Neuronal stem cell (in vitro differentiated cells): ENCODE results near the gene DNAJC7.

Experiments used
- DNase-seq: peaks from one replicate; pipeline ENCODE4 v3.0.0-alpha.2; 2013; ENCODE audit warnings: low spot score
- H2AFZ ChIP-seq: one replicate; pipeline ENCODE4 v1.6.1; 2013; ENCODE audit warnings: mild to moderate bottlenecking, low read length, inconsistent platforms
- H2AK5ac ChIP-seq: 2 replicates; pipeline ENCODE4 v1.6.1; 2013; ENCODE audit warnings: low read depth, mild to moderate bottlenecking, inconsistent platforms, low read length, moderate library complexity, mixed read lengths
- H2BK120ac ChIP-seq: 2 replicates; pipeline ENCODE4 v1.6.1; 2013; ENCODE audit warnings: low read depth, mild to moderate bottlenecking, inconsistent platforms, low read length, moderate library complexity, mixed read lengths
- H2BK12ac ChIP-seq: one replicate; pipeline ENCODE4 v1.6.1; 2013; ENCODE audit warnings: low read length, inconsistent platforms
- H2BK15ac ChIP-seq: 2 replicates; pipeline ENCODE4 v1.6.1; 2013; ENCODE audit warnings: mild to moderate bottlenecking, low read length, inconsistent platforms, mixed read lengths
- H2BK5ac ChIP-seq: one replicate; pipeline ENCODE4 v1.6.1; 2013; ENCODE audit warnings: inconsistent platforms, mild to moderate bottlenecking, low read length, moderate library complexity
- H3K14ac ChIP-seq: one replicate; pipeline ENCODE4 v1.6.1; 2013; ENCODE audit warnings: low read length, inconsistent platforms
- H3K18ac ChIP-seq: 2 replicates; pipeline ENCODE4 v1.6.1; 2013; ENCODE audit warnings: low read length, inconsistent platforms
- H3K23ac ChIP-seq: 2 replicates; pipeline ENCODE4 v1.6.1; 2013; ENCODE audit warnings: low read depth, mild to moderate bottlenecking, mixed read lengths, low read length, inconsistent platforms; ENCODE audit not compliant: poor library complexity
- H3K27ac ChIP-seq: replicated peaks from 3 replicates; pipeline ENCODE4 v1.5.1; 2013; ENCODE audit warnings: low read length, inconsistent platforms
- H3K27me3 ChIP-seq, 3 experiments: 2 replicates each; pipeline ENCODE4 v1.6.1; 2013; ENCODE audit warnings: low read length in 3 of 3, mild to moderate bottlenecking in 2 of 3, inconsistent platforms in 1 of 3, low read depth in 1 of 3, mixed read lengths in 1 of 3, moderate library complexity in 1 of 3; ENCODE audit not compliant: control insufficient read depth in 3 of 3, insufficient read depth in 3 of 3
- H3K36me3 ChIP-seq, 2 donors: replicated peaks in 1 of 2; 2 replicates each; pipeline ENCODE4 v1.6.1; 2013; ENCODE audit warnings: low read length in 2 of 2; ENCODE audit not compliant: control insufficient read depth in 2 of 2, insufficient read depth in 2 of 2
- H3K4ac ChIP-seq: 2 replicates; pipeline ENCODE4 v1.6.1; 2013; ENCODE audit warnings: inconsistent platforms, mild to moderate bottlenecking, low read length, moderate library complexity
- H3K4me1 ChIP-seq, 2 donors: 1 replicate in 1 of 2; 2 replicates in 1 of 2; pipeline ENCODE4 v1.6.1; 2013; ENCODE audit warnings: low read length in 2 of 2, low read depth in 1 of 2; ENCODE audit not compliant: control insufficient read depth in 2 of 2, insufficient read depth in 1 of 2
- H3K4me2 ChIP-seq: one replicate; pipeline ENCODE4 v1.6.1; 2013; ENCODE audit warnings: mild to moderate bottlenecking, low read length, inconsistent platforms; ENCODE audit not compliant: insufficient read depth, poor library complexity, severe bottlenecking
- H3K4me3 ChIP-seq, 2 donors: 2 replicates each; pipeline ENCODE4 v1.5.1; 2013; ENCODE audit warnings: low read length in 2 of 2, mild to moderate bottlenecking in 2 of 2, inconsistent platforms in 1 of 2, moderate library complexity in 1 of 2
- H3K79me1 ChIP-seq: one replicate; pipeline ENCODE4 v1.6.1; 2013; ENCODE audit warnings: low read depth, mild to moderate bottlenecking, inconsistent platforms, low read length, moderate library complexity
- H3K9ac ChIP-seq: one replicate; pipeline ENCODE4 v1.6.1; 2013; ENCODE audit warnings: mild to moderate bottlenecking, low read depth, low read length, inconsistent platforms; ENCODE audit not compliant: poor library complexity
- H3K9me3 ChIP-seq, 2 donors: replicated peaks in 1 of 2; 2 replicates each; pipeline versions ENCODE3 to v1.6.1; 2013; ENCODE audit warnings: low read length in 2 of 2, mild to moderate bottlenecking in 2 of 2, inconsistent platforms in 1 of 2, low read depth in 1 of 2, mixed read lengths in 1 of 2, moderate library complexity in 1 of 2; ENCODE audit not compliant: control insufficient read depth in 2 of 2, insufficient read depth in 1 of 2
- H4K8ac ChIP-seq: one replicate; pipeline ENCODE4 v1.6.1; 2013; ENCODE audit warnings: low read depth, mild to moderate bottlenecking, inconsistent platforms, low read length, moderate library complexity
- H4K91ac ChIP-seq: one replicate; pipeline ENCODE4 v1.6.1; 2013; ENCODE audit warnings: low read length, low read depth, mild to moderate bottlenecking, inconsistent platforms; ENCODE audit not compliant: poor library complexity
- WGBS, 2 donors: extraction: QIAGEN DNeasy Blood & Tissue Kit; methylation state at CpG; one replicate each; pipeline ENCODE4 v1.1.7; 2013; ENCODE audit warnings: missing lambda C conversion rate in 2 of 2, mixed read lengths in 1 of 2; ENCODE audit not compliant: insufficient read length in 2 of 2, insufficient replicate concordance in 1 of 2; ENCODE audit errors: extremely low coverage in 2 of 2; 5-methylcytosine and 5-hydroxymethylcytosine counted together

Gene DNAJC7

GRCh38 chr17:41985919-41986318 lies 31.3 kb downstream of the DNAJC7 start:
- H2BK120ac ChIP-seq = no peak overlapping the region
- peaks cover 1% of the 10 kb centered on the region for H3K79me1 ChIP-seq
- no peak overlapping the region for H3K9ac ChIP-seq
- no peak overlapping the region for H2BK15ac ChIP-seq
- no CpG with 5 or more reads among the region's 8 CpGs for WGBS, 2 donors
- no peak overlapping the region for H4K91ac ChIP-seq
- H3K27me3 ChIP-seq = no peaks in the 10 kb centered on the region
- H3K27ac ChIP-seq = no peak overlapping the region
- H3K23ac ChIP-seq = no peak overlapping the region
- no peak overlapping the region for H3K18ac ChIP-seq
- DNase-seq = no peak
- no peak overlapping the region for H2AFZ ChIP-seq
- no peaks in the 10 kb centered on the region for H3K9me3 ChIP-seq
- no peak overlapping the region for H3K4me2 ChIP-seq
- H2BK5ac ChIP-seq = no peak overlapping the region
- H3K14ac ChIP-seq = no peak overlapping the region
- H3K4me3 ChIP-seq = no peak overlapping the region
- H3K36me3 ChIP-seq = peaks cover 48 to 99% of the 10 kb centered on the region in 2 donors
- H3K4ac ChIP-seq = no peak overlapping the region
- H2AK5ac ChIP-seq = no peak overlapping the region
- no peak overlapping the region for H4K8ac ChIP-seq
- no peak overlapping the region for H2BK12ac ChIP-seq
- H3K4me1 ChIP-seq = no peaks in the 10 kb centered on the region

GRCh38 chr17:41984454-41984853 lies 32.8 kb downstream of the DNAJC7 start:
- no peak overlapping the region for H3K4me3 ChIP-seq
- no peak for DNase-seq
- no peak overlapping the region for H3K4ac ChIP-seq
- H3K14ac ChIP-seq = no peak overlapping the region
- H3K79me1 ChIP-seq = peaks cover 1% of the 10 kb centered on the region
- no peak overlapping the region for H2AFZ ChIP-seq
- no peak overlapping the region for H2BK120ac ChIP-seq
- no peak overlapping the region for H2BK5ac ChIP-seq
- no peak overlapping the region for H3K9ac ChIP-seq
- H4K91ac ChIP-seq = no peak overlapping the region
- H3K27ac ChIP-seq = no peak overlapping the region
- H3K36me3 ChIP-seq = peaks cover 48 to 97% of the 10 kb centered on the region in 2 donors
- H3K9me3 ChIP-seq = no peaks in the 10 kb centered on the region
- no peaks in the 10 kb centered on the region for H3K27me3 ChIP-seq
- no peak overlapping the region for H3K4me2 ChIP-seq
- no peak overlapping the region for H4K8ac ChIP-seq
- no peak overlapping the region for H3K23ac ChIP-seq
- no peak overlapping the region for H2BK15ac ChIP-seq
- no peaks in the 10 kb centered on the region for H3K4me1 ChIP-seq
- no peak overlapping the region for H3K18ac ChIP-seq
- WGBS, 2 donors = no CpG with 5 or more reads among the region's 8 CpGs
- no peak overlapping the region for H2BK12ac ChIP-seq
- H2AK5ac ChIP-seq = no peak overlapping the region

GRCh38 chr17:41982026-41982760 lies 35.0 kb downstream of the DNAJC7 start:
- Histone ChIP-seq H3K14ac (no peak overlapping the region), H3K4ac (no peak overlapping the region), H3K36me3 (peaks cover 44 to 95% of the 10 kb centered on the region in 2 donors), H3K27ac (no peak overlapping the region), H3K4me1 (no peaks in the 10 kb centered on the region), H2BK5ac (no peak overlapping the region), H2BK120ac (no peak overlapping the region), H3K9ac (no peak overlapping the region), H3K79me1 (peaks cover 1% of the 10 kb centered on the region), H2BK12ac (no peak overlapping the region), H4K8ac (no peak overlapping the region), H2AFZ (no peak overlapping the region), H3K18ac (no peak overlapping the region), H3K4me2 (no peak overlapping the region), H3K23ac (no peak overlapping the region), H2AK5ac (no peak overlapping the region), H4K91ac (no peak overlapping the region), H3K9me3 (no peaks in the 10 kb centered on the region), H3K27me3 (no peaks in the 10 kb centered on the region), H2BK15ac (no peak overlapping the region), H3K4me3 (no peak overlapping the region)
- no CpG with 5 or more reads among the region's 14 CpGs for WGBS, 2 donors
- no peak for DNase-seq

GRCh38 chr17:41977991-41978390 lies 39.2 kb downstream of the DNAJC7 start:
- no peak for DNase-seq
- H2BK120ac ChIP-seq = no peak overlapping the region
- H3K23ac ChIP-seq = no peak overlapping the region
- H2BK5ac ChIP-seq = no peak overlapping the region
- no peaks in the 10 kb centered on the region for H3K4me1 ChIP-seq
- no peak overlapping the region for H3K4ac ChIP-seq
- no CpG with 5 or more reads among the region's 4 CpGs for WGBS, 2 donors
- no peak overlapping the region for H3K4me2 ChIP-seq
- H3K27me3 ChIP-seq = no peaks in the 10 kb centered on the region
- H3K27ac ChIP-seq = no peak overlapping the region
- no peak overlapping the region for H3K18ac ChIP-seq
- peaks cover 67 to 96% of the 10 kb centered on the region in 2 donors for H3K36me3 ChIP-seq
- no peak overlapping the region for H4K8ac ChIP-seq
- no peaks in the 10 kb centered on the region for H3K9me3 ChIP-seq
- no peak overlapping the region for H3K9ac ChIP-seq
- no peak overlapping the region for H2AK5ac ChIP-seq
- H3K4me3 ChIP-seq = no peak overlapping the region
- H2AFZ ChIP-seq = no peak overlapping the region
- no peak overlapping the region for H2BK15ac ChIP-seq
- no peak overlapping the region for H3K14ac ChIP-seq
- no peak overlapping the region for H4K91ac ChIP-seq
- no peak overlapping the region for H2BK12ac ChIP-seq
- peaks cover 1% of the 10 kb centered on the region for H3K79me1 ChIP-seq
